Hindlimb muscle (tissue), 1 donor: ENCODE measurements around the gene KDM7A. TPM values are rescaled to one million over a fixed set of nuclear protein-coding genes. Genes with fewer than 3 reads are reported as not detected.

Source experiments
- DNase-seq: peaks from one replicate; pipeline ENCODE4 v3.0.0-alpha.2; 2013
- polyA plus RNA-seq: library from polyadenylated mRNA; unstranded; fragments of 120-200 nt; gene quantifications from one replicate; pipeline ENCODE4 v1.2.1, GENCODE V29; 2013; ENCODE audit not compliant: insufficient read length

The KDM7A gene
- polyA plus RNA-seq, 1 donor: 8.2 TPM

- no peak for DNase-seq
These were observed 94.9 kb downstream of the KDM7A start for GRCh38 chr7:140081774-140082425.

- no peak for DNase-seq
These were observed 95.9 kb downstream of the KDM7A start for GRCh38 chr7:140080919-140081318.

GRCh38 chr7:140079121-140079536, 97.7 kb downstream of the KDM7A start:
- no peak for DNase-seq

- DNase-seq: no peak
These were observed 98.4 kb downstream of the KDM7A start for GRCh38 chr7:140078392-140078791.

GRCh38 chr7:140074780-140075179, 102.0 kb downstream of the KDM7A start:
- no peak for DNase-seq

- DNase-seq: no peak
These were observed 106.2 kb downstream of the KDM7A start for GRCh38 chr7:140070546-140070945.

- DNase-seq: no peak
These were observed 107.4 kb downstream of the KDM7A start for GRCh38 chr7:140069298-140069949.

- DNase-seq: no peak
These were observed 108.8 kb downstream of the KDM7A start for GRCh38 chr7:140068033-140068432.

- DNase-seq: no peak
These were observed 109.7 kb downstream of the KDM7A start for GRCh38 chr7:140067052-140067451.

GRCh38 chr7:140062528-140063299, 114.1 kb downstream of the KDM7A start, which contains the start of gene PARP12:
TSS of gene PARP12 (minus strand) at chr7:140062951. CDS start at chr7:140062847, 104 bp downstream.
- DNase-seq: peak; percentile 90

GRCh38 chr7:140062118-140062527, 114.7 kb downstream of the KDM7A start:
- peak; percentile 29 for DNase-seq

GRCh38 chr7:140061607-140061930, 115.2 kb downstream of the KDM7A start:
- DNase-seq: no peak

- DNase-seq: no peak
These were observed 115.8 kb downstream of the KDM7A start for GRCh38 chr7:140060788-140061606.

GRCh38 chr7:140060243-140060630, 116.5 kb downstream of the KDM7A start:
- no peak for DNase-seq

- no peak for DNase-seq
These were observed 117.2 kb downstream of the KDM7A start for GRCh38 chr7:140059273-140060242.

- DNase-seq: no peak
These were observed 118.3 kb downstream of the KDM7A start for GRCh38 chr7:140058517-140058916.

- DNase-seq: no peak
These were observed 119.6 kb downstream of the KDM7A start for GRCh38 chr7:140057143-140057535.

GRCh38 chr7:140056431-140057142, 120.2 kb downstream of the KDM7A start:
- DNase-seq: no peak

- DNase-seq: no peak
These were observed 121.0 kb downstream of the KDM7A start for GRCh38 chr7:140055833-140056232.

- no peak for DNase-seq
These were observed 122.0 kb downstream of the KDM7A start for GRCh38 chr7:140054751-140055150.
